Muscle layer of colon (tissue), 2 donors: ENCODE data around the gene MACROD2.

ENCODE experiments used
- H3K27ac ChIP-seq: one replicate; pipeline ENCODE4 v1.7.0; 2013; ENCODE audit warnings: low read depth, mild to moderate bottlenecking, low read length, moderate library complexity
- H3K27me3 ChIP-seq, 2 donors: one replicate each; pipeline ENCODE4 v1.7.0; 2013; ENCODE audit warnings: low read length in 2 of 2, mild to moderate bottlenecking in 2 of 2; ENCODE audit not compliant: insufficient read depth in 2 of 2, control insufficient read depth in 1 of 2
- H3K36me3 ChIP-seq: one replicate; pipeline ENCODE4 v1.7.0; 2013; ENCODE audit warnings: mild to moderate bottlenecking, low read length; ENCODE audit not compliant: insufficient read depth
- H3K4me1 ChIP-seq: one replicate; pipeline ENCODE4 v1.7.0; 2013; ENCODE audit warnings: mild to moderate bottlenecking, low read length; ENCODE audit not compliant: insufficient read depth
- H3K4me3 ChIP-seq, 2 donors: one replicate each; pipeline ENCODE4 v1.7.0; 2013; ENCODE audit warnings: low read length in 2 of 2, low read depth in 1 of 2, mild to moderate bottlenecking in 1 of 2, moderate library complexity in 1 of 2
- H3K9ac ChIP-seq: one replicate; pipeline ENCODE4 v1.7.0; 2013; ENCODE audit warnings: low read length
- H3K9me3 ChIP-seq: one replicate; pipeline ENCODE4 v1.7.0; 2013; ENCODE audit warnings: mild to moderate bottlenecking, low read length
- donor health status: abdominal sarcoma.
- donor health status: Adenocarcinoma of cecum.

Gene MACROD2

DNA sequence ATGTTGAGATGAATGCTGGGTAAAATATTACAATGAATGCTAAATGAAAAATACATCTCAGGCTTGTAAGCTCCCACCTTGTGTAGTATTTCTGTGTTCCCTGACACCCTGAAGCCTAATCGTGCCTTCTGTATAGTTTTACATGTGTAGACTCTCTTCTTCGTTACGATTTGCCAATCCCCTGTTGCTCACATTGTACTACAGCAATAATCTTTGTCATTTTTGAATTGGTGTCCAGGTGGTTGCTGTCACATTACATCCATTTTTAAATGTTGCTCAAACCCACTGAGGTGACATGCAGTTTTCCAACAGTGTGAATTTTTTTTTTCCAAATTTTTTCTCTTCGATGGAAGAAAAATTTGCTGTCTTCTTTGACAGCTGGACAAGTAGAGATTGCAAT, 642.1 kb downstream of the MACROD2 start:
- H3K4me1 ChIP-seq = no peaks in the 10 kb centered on the region
- H3K9me3 ChIP-seq = no peaks in the 10 kb centered on the region
- no peak overlapping the region for H3K4me3 ChIP-seq
- no peak overlapping the region for H3K27ac ChIP-seq
- no peaks in the 10 kb centered on the region for H3K27me3 ChIP-seq
- no peaks in the 10 kb centered on the region for H3K36me3 ChIP-seq
- H3K9ac ChIP-seq = no peak overlapping the region

DNA sequence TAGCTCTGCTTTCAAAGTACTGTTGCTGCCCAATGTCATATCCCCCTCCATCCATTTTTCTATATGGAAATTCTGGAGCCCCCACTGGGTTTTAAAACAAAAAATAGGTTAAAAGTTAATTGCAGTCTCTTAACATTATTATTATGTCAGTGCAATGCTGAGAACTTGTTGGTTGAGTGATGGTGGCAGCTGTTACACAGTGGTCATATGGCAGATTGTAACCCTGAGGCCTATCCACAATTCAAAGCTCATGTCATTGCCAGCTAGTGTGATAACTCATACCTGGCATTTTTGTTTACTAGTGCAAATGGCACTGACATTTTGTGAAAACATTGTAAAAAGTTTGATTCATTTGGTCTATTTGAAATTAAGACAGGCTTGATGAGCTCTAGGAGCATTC, 647.8 kb downstream of the MACROD2 start:
- no peaks in the 10 kb centered on the region for H3K4me1 ChIP-seq
- no peak overlapping the region for H3K9ac ChIP-seq
- no peak overlapping the region for H3K27ac ChIP-seq
- H3K9me3 ChIP-seq = no peaks in the 10 kb centered on the region
- H3K36me3 ChIP-seq = no peaks in the 10 kb centered on the region
- no peak overlapping the region for H3K4me3 ChIP-seq
- no peaks in the 10 kb centered on the region for H3K27me3 ChIP-seq

DNA sequence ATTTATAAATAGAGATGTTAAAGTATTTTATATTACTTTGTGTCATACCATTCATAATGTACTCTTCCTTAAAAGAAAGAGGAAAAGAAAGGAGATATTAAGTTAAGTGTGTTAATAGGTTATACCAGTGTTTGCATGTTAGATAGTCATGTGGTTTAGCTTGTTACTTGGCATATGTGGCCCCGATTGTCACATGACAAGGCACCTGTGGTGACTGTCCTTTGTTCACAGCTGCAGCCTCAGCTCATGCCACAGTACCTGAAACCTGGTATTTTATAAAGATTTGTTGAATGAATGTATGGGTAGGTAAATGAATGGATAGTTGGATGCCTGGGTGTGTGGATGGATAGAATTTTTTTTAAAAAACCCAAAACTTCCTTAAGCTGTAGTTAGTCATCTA, 648.2 kb downstream of the MACROD2 start:
- H3K36me3 ChIP-seq = no peaks in the 10 kb centered on the region

DNA sequence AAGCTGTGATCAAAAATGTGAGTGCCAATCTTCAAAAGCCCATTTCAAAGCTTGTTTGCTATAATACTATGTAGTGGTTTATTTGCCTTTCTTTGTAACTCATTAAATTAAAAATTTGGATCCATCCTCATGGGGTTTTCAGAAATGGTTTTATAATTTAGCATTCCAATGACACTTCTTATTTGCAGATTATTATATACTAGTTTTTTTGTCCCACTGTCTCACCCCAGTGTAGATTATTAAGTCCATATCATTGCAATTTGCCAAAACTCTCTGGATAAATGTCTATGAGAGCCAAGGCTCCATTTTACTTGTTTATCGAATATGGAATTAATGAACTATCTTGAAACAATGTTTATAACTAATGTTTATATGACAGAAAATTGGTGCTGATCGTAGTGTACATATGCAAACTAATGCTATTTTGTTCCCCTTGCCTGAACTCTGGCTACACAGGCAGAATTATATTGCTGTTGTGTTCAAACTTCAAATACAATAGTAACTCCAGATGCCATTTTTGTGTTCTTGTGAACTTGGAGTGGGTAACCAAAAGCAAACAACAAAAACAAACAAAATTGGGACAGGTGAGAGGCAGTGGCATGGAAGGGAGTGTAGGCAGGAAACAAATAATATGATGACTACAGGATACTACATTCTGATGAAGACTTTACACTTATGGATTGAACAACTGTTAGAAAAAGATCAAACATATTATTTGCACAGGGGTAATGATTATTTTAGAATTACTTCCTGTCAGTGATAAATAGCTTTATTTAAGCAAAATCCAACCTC, 649.2 kb downstream of the MACROD2 start:
- H3K27me3 ChIP-seq = no peaks in the 10 kb centered on the region
- H3K27ac ChIP-seq = no peak overlapping the region
- no peaks in the 10 kb centered on the region for H3K36me3 ChIP-seq
- H3K9ac ChIP-seq = no peak overlapping the region
- H3K4me1 ChIP-seq = no peaks in the 10 kb centered on the region
- no peaks in the 10 kb centered on the region for H3K9me3 ChIP-seq
- H3K4me3 ChIP-seq = no peak overlapping the region

More for the DNA sequence above, 648.2 kb downstream of the MACROD2 start:
- Histone ChIP-seq H3K27me3 (no peaks in the 10 kb centered on the region), H3K4me3 (no peak overlapping the region), H3K4me1 (no peaks in the 10 kb centered on the region), H3K9ac (no peak overlapping the region), H3K27ac (no peak overlapping the region), H3K9me3 (no peaks in the 10 kb centered on the region)

DNA sequence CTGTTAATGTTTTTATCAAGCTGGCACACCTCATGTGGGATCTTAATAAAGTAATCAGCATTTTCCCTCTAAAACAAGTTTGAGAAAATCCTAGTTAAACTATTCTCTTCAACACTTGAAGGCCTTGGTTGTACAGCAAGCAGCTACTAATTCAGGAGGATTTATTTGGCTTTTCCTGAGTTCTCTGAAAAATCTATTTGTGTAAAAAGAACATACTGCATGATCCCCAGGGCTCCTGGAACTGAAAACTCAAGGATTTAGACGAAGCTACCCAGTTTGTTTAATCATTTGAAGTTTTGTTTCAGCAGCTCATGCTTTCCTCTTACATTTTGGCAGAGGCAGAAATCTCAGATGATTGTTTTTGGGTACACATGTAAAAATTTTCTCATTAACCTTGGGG, 651.7 kb downstream of the MACROD2 start:
- no peaks in the 10 kb centered on the region for H3K4me1 ChIP-seq
- no peak overlapping the region for H3K27ac ChIP-seq
- H3K4me3 ChIP-seq = no peak overlapping the region
- H3K27me3 ChIP-seq = no peaks in the 10 kb centered on the region
- no peaks in the 10 kb centered on the region for H3K9me3 ChIP-seq
- H3K9ac ChIP-seq = no peak overlapping the region
- H3K36me3 ChIP-seq = no peaks in the 10 kb centered on the region

DNA sequence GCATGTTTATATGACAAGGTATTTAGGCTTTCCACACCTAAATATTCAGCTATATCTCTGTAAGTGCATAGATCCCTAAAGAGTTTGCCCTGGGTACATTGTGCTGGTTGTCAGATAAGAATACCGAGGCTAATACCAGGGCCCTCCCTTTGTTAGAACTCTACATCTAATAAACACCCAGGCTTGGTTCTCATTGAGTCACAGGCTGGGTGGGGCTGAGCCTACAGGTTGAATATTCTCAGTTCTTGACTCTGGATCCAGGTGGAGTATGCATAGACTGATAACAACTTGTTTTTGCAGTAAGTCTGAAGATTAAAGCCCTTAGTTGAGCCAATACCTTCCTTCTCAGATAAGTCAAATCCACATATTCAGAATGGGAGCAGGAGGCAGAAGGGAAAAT, 654.3 kb downstream of the MACROD2 start:
- no peak overlapping the region for H3K4me3 ChIP-seq
- H3K27ac ChIP-seq = no peak overlapping the region

DNA sequence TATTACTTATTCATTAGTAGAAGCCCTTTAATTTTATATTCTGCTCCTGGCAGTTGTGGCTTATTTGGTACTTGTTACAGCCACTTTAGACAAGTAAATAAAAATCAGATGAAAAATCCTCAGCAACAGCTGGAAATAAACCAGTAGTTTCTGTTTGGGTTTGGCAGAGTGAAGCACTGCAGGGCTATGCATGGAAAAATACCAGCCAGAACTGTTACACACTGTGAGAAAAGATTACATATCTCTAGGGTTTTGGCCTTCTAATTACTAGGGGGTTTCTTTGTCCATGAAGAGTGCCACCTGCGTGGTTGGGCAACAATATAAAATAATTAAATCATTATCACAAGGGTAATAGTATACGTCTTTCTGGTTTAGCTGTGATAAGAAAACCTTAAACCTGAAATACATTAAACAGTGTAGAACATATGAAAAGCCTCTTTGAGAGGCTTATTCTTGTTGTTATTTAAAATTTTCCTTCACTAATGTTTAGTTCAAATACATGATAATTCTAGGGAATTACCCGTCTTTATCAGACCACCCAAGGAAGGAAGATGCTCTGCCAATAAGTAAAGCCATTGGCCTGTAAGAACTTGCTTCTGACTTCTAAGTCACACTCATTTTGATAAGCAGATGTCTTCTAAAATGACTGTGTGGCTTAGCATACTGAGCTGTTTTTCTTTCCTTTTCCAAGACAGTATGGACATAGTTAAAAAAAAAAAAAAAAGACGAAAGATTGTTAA, 662.1 kb downstream of the MACROD2 start:
- H3K4me1 ChIP-seq = no peaks in the 10 kb centered on the region
- H3K27me3 ChIP-seq = no peaks in the 10 kb centered on the region
- H3K36me3 ChIP-seq = no peaks in the 10 kb centered on the region
- H3K4me3 ChIP-seq = no peak overlapping the region
- no peak overlapping the region for H3K27ac ChIP-seq
- no peak overlapping the region for H3K9ac ChIP-seq
- H3K9me3 ChIP-seq = no peaks in the 10 kb centered on the region

More for the DNA sequence above, 654.3 kb downstream of the MACROD2 start:
- Histone ChIP-seq H3K9ac (no peak overlapping the region), H3K4me1 (no peaks in the 10 kb centered on the region), H3K36me3 (no peaks in the 10 kb centered on the region), H3K9me3 (no peaks in the 10 kb centered on the region), H3K27me3 (no peaks in the 10 kb centered on the region)

DNA sequence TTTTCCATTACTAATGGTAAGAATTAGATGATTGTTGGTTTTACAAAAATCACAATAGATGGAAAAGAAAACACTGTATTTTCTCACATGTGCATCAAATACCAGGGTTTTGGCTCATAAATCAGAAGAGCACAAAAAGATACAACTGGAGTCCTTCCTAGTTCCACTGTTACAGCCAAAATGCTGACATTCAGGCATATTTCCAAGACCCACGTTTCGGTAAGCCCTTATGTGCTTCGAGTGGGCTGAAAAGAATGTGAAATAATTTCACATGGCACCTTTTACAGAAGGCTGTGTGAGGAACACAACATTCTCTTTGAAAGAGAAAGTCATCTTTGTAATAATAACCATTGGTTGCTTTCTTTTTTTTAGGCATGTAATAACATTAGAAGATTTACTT, 668.8 kb downstream of the MACROD2 start:
- no peak overlapping the region for H3K27ac ChIP-seq
- no peaks in the 10 kb centered on the region for H3K36me3 ChIP-seq

DNA sequence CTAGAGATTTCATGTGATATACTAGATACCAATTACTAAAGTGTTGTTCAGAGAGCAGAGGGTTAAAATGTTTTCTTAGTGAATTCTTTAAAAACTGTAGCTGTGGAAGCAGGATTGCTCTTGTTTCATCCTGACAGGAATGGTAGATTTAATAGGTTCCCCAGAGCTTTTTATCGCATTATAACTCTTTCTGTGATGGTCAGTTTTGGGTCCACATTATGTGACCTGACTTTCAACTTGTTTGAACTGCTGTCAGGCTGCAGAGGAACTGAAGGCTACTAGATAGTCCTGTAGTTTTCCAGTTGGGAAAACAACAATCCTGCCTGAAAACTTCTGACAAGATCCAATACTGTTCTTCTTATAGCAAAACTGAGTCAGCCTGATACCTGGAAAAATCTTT, 671.4 kb downstream of the MACROD2 start:
- Histone ChIP-seq H3K4me3 (no peak overlapping the region), H3K27me3 (no peaks in the 10 kb centered on the region), H3K9ac (no peak overlapping the region), H3K36me3 (no peaks in the 10 kb centered on the region), H3K9me3 (no peaks in the 10 kb centered on the region), H3K27ac (no peak overlapping the region), H3K4me1 (peaks cover 12% of the 10 kb centered on the region)

More for the DNA sequence above, 668.8 kb downstream of the MACROD2 start:
- Histone ChIP-seq H3K9ac (no peak overlapping the region), H3K27me3 (no peaks in the 10 kb centered on the region), H3K4me3 (no peak overlapping the region), H3K4me1 (peaks cover 12% of the 10 kb centered on the region), H3K9me3 (no peaks in the 10 kb centered on the region)

DNA sequence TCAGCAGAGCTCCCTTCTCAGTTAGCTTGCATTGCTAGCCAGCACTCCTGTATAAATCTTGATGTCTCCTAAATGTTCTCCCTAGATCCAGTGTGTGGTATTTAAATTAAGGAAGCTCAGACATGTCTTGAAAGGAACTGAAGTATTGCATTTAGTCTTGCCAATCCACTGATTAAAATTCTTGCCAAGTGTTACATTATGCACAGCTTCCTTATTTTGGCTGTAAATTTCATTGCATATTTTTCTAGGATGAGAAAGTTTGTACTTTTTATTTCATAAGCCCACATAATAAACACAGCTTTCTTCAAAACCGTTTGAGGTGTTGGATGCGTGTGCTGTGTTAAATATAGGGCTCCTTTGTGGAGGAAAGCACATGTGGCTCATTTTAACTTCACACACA, 671.9 kb downstream of the MACROD2 start:
- Histone ChIP-seq H3K9me3 (no peaks in the 10 kb centered on the region), H3K27ac (no peak overlapping the region), H3K4me1 (peaks cover 12% of the 10 kb centered on the region), H3K4me3 (no peak overlapping the region), H3K36me3 (no peaks in the 10 kb centered on the region), H3K9ac (no peak overlapping the region), H3K27me3 (no peaks in the 10 kb centered on the region)

DNA sequence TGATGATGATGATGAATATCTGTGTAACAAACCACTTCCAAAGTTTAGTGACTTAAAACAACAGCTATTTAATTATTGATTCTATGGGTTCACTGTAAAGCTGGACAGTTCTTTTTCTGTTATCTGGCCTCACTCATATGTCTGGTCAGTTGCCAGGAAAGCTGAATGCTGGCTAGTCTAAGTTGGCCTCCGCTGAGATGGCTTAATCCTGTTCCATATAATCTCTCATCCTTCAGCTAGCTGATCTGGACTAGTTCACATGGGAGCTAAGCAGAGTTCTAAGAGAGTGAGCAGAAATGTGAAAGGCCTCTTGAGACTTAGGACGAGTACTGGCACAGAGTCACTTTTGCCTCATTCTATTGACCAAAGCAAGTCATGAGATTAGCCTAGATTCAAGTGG, 676.8 kb downstream of the MACROD2 start:
- no peak overlapping the region for H3K9ac ChIP-seq
- no peaks in the 10 kb centered on the region for H3K27me3 ChIP-seq
- H3K9me3 ChIP-seq = no peaks in the 10 kb centered on the region
- H3K4me1 ChIP-seq = peaks cover 7% of the 10 kb centered on the region
- H3K27ac ChIP-seq = no peak overlapping the region
- no peaks in the 10 kb centered on the region for H3K36me3 ChIP-seq
- no peak overlapping the region for H3K4me3 ChIP-seq
